ENCODE data around the gene CUL3.

DNA sequence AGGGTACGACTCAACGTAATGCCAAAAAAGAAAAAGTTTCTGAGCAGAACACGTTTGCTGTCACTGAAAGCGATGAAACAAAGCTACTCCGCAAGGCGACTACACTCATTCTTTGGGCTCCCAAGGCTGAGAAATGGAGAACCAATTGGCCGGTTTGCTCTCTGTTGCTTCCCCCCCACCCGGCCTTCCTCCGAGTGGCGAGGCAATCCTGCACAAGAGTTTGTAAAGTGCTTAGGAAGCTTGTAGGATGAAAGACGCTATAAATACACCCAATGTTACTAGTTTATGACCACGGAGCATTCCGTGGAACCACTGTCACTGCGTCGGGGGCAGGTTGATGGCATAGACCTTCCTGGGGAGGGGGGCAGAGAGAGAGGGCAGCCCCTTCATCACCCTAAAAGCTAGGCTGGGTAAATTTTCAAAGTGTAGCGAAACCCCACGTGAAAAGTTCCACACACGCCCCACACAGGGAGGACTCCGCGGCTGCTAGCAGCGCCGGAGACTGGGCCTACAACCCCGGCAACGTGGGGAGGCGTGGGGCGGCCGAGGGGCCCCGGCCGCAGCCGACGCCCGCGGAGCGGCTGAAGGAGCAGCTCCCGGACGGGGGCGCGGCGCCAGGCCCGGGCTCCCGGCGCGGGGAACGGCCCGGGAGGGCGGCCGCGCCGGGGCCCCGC, 915 bp downstream of the CUL3 start:
- TF ChIP-seq POLR2AphosphoS5 (IDR thresholded peaks at IDR 0.05; ENCODE audit: borderline replicate concordance, low read depth, low read length) (no peak), EZH2 (IDR thresholded peaks at IDR 0.05) (no peak), FOXP2 (optimal IDR thresholded peaks at IDR 0.05; ENCODE audit: control extremely low read depth, extremely low read length, insufficient read depth) (no peak)

All from SK-N-MC (cell line).